Subcutaneous adipose tissue (tissue), 4 donors: ENCODE results near the gene PDE4B. TPM values are rescaled to one million over a fixed set of nuclear protein-coding genes. Genes with fewer than 3 reads are reported as not detected.

Source experiments
- CTCF ChIP-seq: fragments of 450-650 bp; IDR thresholded peaks from one replicate; pipeline ENCODE4 v1.5.1; 2016; ENCODE audit warnings: low read depth, mild to moderate bottlenecking, control low read depth, antibody characterized with exemption, moderate library complexity
- total RNA-seq, 4 donors: library from RNA; depleted of rRNA; stranded (reverse); fragments of >200 nt; gene quantifications; one replicate each; pipeline ENCODE4 v1.1.0, GENCODE V29; 2016

The PDE4B gene
- total RNA-seq, 4 donors from 2014 or later: 8.5 to 31.8 (median 15.5) TPM

GRCh38 chr1:66207484-66207883 lies 414.8 kb downstream of the PDE4B start:
- TF ChIP-seq CTCF: no peak

GRCh38 chr1:66208632-66209031 lies 415.9 kb downstream of the PDE4B start:
- no peak for TF ChIP-seq CTCF

- TF ChIP-seq CTCF: no peak
Measured at GRCh38 chr1:66210635-66211244, 418.0 kb downstream of the PDE4B start.

- TF ChIP-seq CTCF: no peak
Measured at GRCh38 chr1:66211521-66211920, 418.8 kb downstream of the PDE4B start.

GRCh38 chr1:66213491-66213890 lies 420.8 kb downstream of the PDE4B start:
- TF ChIP-seq CTCF: no peak

- no peak for TF ChIP-seq CTCF
Measured at GRCh38 chr1:66214901-66215300, 422.2 kb downstream of the PDE4B start.

- TF ChIP-seq CTCF: no peak
Measured at GRCh38 chr1:66217021-66217420, 424.3 kb downstream of the PDE4B start.
